Peyer's patch (tissue), 4 donors: ENCODE measurements around the gene OR7G3. TPM values are rescaled to one million over a fixed set of nuclear protein-coding genes. Genes with fewer than 3 reads are reported as not detected.

Experiments
- DNase-seq, 3 donors: peaks; one replicate each; pipeline ENCODE4 v3.0.0-alpha.2; 2017 to 2019
- H3K27ac ChIP-seq, 4 donors: fragments of 200-600 bp; sonication (generic); one replicate each; pipeline ENCODE4 v1.5.1; 2016 to 2019
- H3K27me3 ChIP-seq, 2 donors: fragments of 200-600 bp; sonication (generic); one replicate each; pipeline ENCODE4 v1.5.1; 2019
- H3K36me3 ChIP-seq, 3 donors: fragments of 200-600 bp; sonication (generic); one replicate each; pipeline ENCODE4 v1.5.1; 2016 to 2019
- H3K4me1 ChIP-seq, 4 donors: fragments of 200-600 bp; sonication (generic); one replicate each; pipeline ENCODE4 v1.5.1; 2016 to 2019
- H3K4me3 ChIP-seq, 4 donors: fragments of 200-600 bp; sonication (generic); 1 replicate in 3 of 4; 2 replicates in 1 of 4; pipeline ENCODE4 v1.5.1; 2016 to 2019; ENCODE audit warnings: mild to moderate bottlenecking in 1 of 4
- H3K9me3 ChIP-seq, 4 donors: fragments of 200-600 bp; sonication (generic); one replicate each; pipeline ENCODE4 v1.5.1; 2016 to 2019; ENCODE audit warnings: mild to moderate bottlenecking in 1 of 4
- POLR2A ChIP-seq, 2 donors: fragments of 450-650 bp; IDR thresholded peaks; one replicate each; pipeline ENCODE4 v1.5.1; 2017; ENCODE audit warnings: antibody characterized with exemption in 2 of 2, mild to moderate bottlenecking in 2 of 2, moderate library complexity in 2 of 2
- total RNA-seq, 4 donors: library from RNA; depleted of rRNA; stranded (reverse); fragments of >200 nt; gene quantifications; one replicate each; pipeline ENCODE4 v1.1.0, GENCODE V29; 2016
- TF ChIP-seq, protein P1 (sequence below), 6 experiments: fragments of 450-650 bp in 4 of 6; fragments of 200-600 bp in 2 of 6; sonication (generic) in 1 of 6; IDR thresholded peaks; one replicate each; pipeline ENCODE4 v1.5.1; 2017 to 2019; ENCODE audit warnings: antibody characterized with exemption in 6 of 6, mild to moderate bottlenecking in 3 of 6, moderate library complexity in 1 of 6

Gene OR7G3
- not detected for total RNA-seq

DNA sequence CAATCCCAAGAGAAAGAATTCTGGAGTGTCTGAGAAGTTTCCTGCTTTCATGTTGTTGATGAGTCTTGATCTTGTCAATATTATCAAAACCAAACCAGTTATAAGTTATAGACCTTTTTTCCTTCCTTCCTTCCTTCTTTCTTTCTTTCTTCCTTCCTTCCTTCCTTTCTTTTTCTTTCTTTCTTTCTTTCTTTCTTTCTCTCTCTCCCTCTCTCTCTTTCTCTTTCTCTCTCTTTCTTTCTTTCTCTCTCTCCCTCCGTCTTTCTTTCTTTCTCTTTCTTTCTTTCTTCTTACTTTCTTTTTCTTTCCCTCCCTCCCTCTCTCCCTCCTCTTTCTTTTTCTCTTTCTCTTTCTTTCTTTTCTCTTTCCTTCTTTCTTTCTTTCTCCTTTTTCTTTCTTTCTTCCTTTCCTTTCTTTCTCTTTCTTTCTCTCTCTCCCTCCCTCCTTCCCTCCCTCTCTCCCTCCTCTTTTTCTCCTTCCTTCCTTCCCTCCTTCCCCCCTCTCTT, at the start of gene OR7G3:
Gene OR7G3, minus strand, starts transcription at position 51 of the 506 bp plus-strand sequence. Its CDS starts 0 bp downstream, at position 51.
- Histone ChIP-seq H3K27me3 (no peaks in the 10 kb centered on the region), H3K9me3 (no peaks in the 10 kb centered on the region)

DNA sequence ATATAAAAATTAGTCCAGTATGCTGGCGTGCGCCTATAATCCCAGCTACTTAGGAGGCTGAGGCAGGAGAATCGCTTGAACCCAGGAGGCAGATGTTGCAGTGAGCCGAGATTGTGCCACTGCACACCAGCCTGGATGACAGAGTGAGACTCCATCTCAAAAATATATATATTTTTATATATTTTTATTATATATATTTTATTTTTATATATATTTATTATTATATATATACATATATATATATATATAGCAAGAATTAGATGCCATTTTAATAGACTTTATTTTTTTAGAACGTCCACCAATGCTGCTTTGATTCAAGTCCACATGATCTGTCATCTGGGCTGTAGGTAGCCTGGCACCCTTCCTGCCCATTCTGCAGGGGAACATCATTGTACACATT, 48.6 kb upstream of the OR7G3 start:
- Histone ChIP-seq H3K27ac (no peak overlapping the region), H3K4me3 (no peak overlapping the region), H3K9me3 (no peaks in the 10 kb centered on the region), H3K36me3 (no peaks in the 10 kb centered on the region), H3K27me3 (no peaks in the 10 kb centered on the region), H3K4me1 (no peaks in the 10 kb centered on the region)
- no peak for DNase-seq
- TF ChIP-seq, protein P1, sequence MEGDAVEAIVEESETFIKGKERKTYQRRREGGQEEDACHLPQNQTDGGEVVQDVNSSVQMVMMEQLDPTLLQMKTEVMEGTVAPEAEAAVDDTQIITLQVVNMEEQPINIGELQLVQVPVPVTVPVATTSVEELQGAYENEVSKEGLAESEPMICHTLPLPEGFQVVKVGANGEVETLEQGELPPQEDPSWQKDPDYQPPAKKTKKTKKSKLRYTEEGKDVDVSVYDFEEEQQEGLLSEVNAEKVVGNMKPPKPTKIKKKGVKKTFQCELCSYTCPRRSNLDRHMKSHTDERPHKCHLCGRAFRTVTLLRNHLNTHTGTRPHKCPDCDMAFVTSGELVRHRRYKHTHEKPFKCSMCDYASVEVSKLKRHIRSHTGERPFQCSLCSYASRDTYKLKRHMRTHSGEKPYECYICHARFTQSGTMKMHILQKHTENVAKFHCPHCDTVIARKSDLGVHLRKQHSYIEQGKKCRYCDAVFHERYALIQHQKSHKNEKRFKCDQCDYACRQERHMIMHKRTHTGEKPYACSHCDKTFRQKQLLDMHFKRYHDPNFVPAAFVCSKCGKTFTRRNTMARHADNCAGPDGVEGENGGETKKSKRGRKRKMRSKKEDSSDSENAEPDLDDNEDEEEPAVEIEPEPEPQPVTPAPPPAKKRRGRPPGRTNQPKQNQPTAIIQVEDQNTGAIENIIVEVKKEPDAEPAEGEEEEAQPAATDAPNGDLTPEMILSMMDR (IDR thresholded peaks at IDR 0.05) = no peak
- TF ChIP-seq POLR2A (IDR thresholded peaks at IDR 0.05) = no peak

More for the DNA sequence above, at the start of gene OR7G3:
- Histone ChIP-seq H3K36me3 (no peaks in the 10 kb centered on the region), H3K4me3 (no peak within 1 kb of the TSS), H3K4me1 (no peaks in the 10 kb centered on the region), H3K27ac (no peak within 1 kb of the TSS)
- no peak for DNase-seq
- TF ChIP-seq, protein P1 (IDR thresholded peaks at IDR 0.05) = no peak
- TF ChIP-seq POLR2A (IDR thresholded peaks at IDR 0.05) = no peak

DNA sequence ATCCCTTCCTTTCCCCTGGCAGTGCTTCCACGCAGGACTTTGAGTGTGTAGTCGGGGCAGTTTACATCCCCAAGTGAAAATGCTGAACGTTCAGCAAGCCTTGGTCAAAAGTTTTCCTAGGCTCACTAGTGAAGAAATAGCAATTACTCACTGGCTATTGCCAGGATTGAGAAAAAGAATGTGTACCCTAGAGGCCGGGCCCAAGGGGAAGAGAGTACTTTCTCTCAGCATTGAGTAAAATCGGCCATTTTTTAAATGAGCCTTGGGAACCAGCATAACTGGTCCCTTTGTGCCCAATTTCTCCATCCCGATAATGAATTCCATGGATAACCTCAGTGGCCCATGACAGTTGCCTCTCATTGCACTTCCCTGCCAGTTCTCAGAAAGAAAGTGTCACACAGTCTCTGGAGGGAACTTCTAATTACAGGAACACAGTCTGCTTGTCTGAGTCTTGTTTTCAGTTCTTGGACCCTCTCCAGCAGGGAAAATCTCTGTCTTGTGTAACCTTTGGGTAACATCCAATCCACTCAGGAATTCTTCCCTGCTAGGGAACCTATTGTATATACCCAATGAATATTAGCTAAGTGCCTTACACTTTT, 44.7 kb upstream of the OR7G3 start:
- no peaks in the 10 kb centered on the region for H3K4me1 ChIP-seq
- H3K27me3 ChIP-seq = no peaks in the 10 kb centered on the region
- no peak for DNase-seq
- no peak overlapping the region for H3K27ac ChIP-seq
- H3K9me3 ChIP-seq = no peaks in the 10 kb centered on the region
- H3K36me3 ChIP-seq = peaks cover 0 to 7% (median 0%) of the 10 kb centered on the region in 3 donors
- H3K4me3 ChIP-seq = no peak overlapping the region
- TF ChIP-seq, protein P1 (IDR thresholded peaks at IDR 0.05) = no peak
- no peak for TF ChIP-seq POLR2A (IDR thresholded peaks at IDR 0.05)

DNA sequence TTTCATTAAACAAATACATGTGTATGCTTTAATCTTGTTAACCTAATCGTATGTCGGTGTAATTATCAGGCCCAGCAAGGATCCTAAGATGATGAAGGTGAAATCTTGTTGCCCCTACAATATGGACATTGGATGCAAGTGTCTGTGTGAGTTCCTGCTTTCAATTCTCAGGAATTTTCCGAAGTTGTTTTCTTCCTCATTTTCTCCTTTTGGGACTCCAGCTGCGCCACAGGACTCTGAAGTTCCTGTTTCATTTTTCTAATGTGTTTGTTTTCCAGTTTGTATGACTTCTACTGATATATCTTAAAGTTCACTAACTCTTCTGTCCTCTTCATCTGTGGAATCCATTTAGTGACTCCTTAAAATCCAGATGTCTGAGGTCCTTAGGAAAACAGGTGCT, 40.1 kb upstream of the OR7G3 start:
- Histone ChIP-seq H3K4me1 (no peaks in the 10 kb centered on the region), H3K36me3 (peaks cover 0 to 45% (median 0%) of the 10 kb centered on the region in 3 donors), H3K4me3 (no peak overlapping the region), H3K27me3 (no peaks in the 10 kb centered on the region), H3K27ac (no peak overlapping the region), H3K9me3 (peaks cover 0 to 7% (median 0%) of the 10 kb centered on the region in 4 donors)
- no peak for TF ChIP-seq POLR2A (IDR thresholded peaks at IDR 0.05)
- TF ChIP-seq, protein P1 (IDR thresholded peaks at IDR 0.05) = no peak
- no peak for DNase-seq

DNA sequence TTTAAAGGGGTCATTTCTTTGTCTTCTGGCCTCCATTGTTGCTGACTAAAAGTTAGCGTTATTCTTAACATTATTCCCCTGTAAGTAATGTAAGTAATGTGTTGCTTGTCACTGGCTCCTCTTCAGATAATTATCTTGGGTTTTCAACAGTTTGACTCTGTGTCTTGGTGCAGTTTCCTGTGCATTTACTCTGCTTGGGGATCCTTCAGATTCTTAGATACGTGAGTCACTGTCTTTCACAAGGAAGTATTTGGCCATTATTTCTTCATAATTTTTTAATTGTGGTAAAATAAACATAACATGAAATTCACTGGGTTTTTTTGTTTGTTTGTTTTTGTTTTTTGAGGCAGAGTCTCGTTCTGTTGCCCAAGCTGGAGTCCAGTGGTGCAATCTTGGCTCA, 38.5 kb upstream of the OR7G3 start:
- DNase-seq = no peak
- Histone ChIP-seq H3K27ac (no peak overlapping the region), H3K27me3 (no peaks in the 10 kb centered on the region), H3K9me3 (peaks cover 0 to 23% (median 8%) of the 10 kb centered on the region in 4 donors), H3K4me1 (no peaks in the 10 kb centered on the region), H3K36me3 (peaks cover 0 to 61% (median 6%) of the 10 kb centered on the region in 3 donors), H3K4me3 (no peak overlapping the region)
- TF ChIP-seq, protein P1 (IDR thresholded peaks at IDR 0.05) = no peak
- TF ChIP-seq POLR2A (IDR thresholded peaks at IDR 0.05) = no peak
